ENCODE data around the gene MEN1.
A peak's percentile ranks its signal among the peaks of the same experiment; 100 is the strongest.

The MEN1 gene

GRCh38 chr11:64810271-64810890 lies at the start of gene MEN1:
Gene MEN1 (minus strand): TSS chr11:64810551. CDS start chr11:64810109, 442 bp downstream.
- DNase-seq (ENCODE audit: low read depth in 1 of 2, low spot score in 1 of 2): peak; percentile 69 to 82

- DNase-seq (ENCODE audit: low read depth in 1 of 2, low spot score in 1 of 2): peak in 1 of 2 donors; percentile 73
Measured at GRCh38 chr11:64859542-64860414, 49.4 kb upstream of the MEN1 start.

DNA sequence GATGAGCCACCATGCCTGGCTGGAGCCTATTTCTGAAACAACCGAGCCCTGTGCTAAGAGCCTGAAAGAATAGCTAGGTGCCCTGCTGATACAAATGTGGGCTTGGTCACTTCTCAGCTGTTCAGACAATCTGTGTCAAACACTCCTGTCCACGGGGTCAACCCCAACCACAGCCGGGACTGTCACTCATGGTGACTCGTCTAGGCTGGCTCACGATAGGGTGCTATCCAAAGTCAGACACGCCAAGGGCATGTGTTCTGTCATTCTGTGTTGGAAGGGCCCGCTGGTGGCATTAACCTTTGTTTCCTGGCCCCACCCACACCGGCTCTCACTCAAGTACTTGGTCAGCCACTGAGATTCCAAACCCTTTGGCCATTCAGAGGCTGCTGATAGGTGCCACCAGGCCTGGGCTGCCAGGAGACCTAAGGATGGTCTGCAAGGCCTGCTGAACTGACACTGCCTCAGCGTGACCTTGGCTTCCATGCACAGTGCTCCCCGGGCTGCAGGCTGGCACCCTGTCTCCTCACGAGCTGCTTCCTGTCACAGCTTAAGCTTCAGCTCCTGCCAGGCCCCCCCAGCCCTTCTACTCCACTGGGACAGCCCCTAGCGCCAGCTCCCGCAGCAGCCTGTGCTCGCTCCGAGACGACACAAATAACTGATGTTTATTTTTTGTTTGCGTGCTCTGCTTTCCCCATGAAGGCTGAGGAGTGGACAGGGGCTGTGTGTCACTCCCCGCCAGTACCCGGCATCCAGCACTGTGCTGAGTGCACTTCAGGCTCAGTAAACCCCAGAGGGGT lies 48.3 kb upstream of the MEN1 start:
- DNase-seq (ENCODE audit: low read depth in 1 of 2, low spot score in 1 of 2): no peak

GRCh38 chr11:64857485-64857884 lies 47.1 kb upstream of the MEN1 start:
- no peak for DNase-seq (ENCODE audit: low read depth in 1 of 2, low spot score in 1 of 2)

DNA sequence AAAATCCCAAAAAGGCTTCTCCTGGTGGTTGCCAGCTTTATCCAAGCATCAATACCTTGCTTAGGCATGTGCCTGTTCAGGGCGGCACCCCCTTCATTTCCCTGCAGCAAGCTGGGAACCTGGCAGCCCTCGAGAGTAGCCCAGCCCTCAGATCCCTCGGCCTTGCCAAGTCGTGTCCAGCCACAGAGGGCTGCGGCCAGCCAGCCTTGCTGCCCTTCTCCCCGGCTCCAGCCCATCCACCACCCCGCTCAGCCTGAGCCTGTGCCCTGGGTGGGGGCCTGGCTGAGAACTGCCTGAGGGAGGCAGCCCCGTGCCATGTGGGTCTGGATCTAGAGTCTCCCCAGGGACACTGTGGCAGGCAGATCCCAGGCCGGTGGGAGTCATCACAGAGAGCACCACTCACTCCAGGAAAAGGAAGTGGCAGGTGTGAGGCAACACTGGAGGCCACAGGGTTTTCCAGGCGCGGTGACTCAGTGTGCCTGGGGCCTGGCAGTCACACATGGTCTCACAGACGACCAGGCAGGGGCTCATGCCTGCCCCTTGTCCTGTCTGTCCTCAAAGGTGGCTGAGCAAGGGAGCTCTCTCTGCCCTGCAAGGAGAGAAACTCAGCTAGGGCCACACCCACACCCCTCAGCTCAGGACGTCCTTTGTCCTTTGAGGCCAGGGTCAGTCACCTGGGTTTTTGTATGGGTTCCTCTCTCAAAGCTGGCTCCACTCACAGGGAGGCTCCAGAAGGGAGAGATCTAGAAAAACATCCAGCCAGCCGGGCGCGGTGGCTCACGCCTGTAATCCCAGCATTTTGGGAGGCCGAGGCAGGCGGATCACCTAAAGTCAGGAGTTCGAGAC lies 46.3 kb upstream of the MEN1 start:
- peak in 1 of 2 donors; percentile 63 for DNase-seq (ENCODE audit: low read depth in 1 of 2, low spot score in 1 of 2)

- DNase-seq (ENCODE audit: low read depth in 1 of 2, low spot score in 1 of 2): no peak
Measured at GRCh38 chr11:64855596-64856304, 45.4 kb upstream of the MEN1 start.

- no peak for DNase-seq (ENCODE audit: low read depth in 1 of 2, low spot score in 1 of 2)
Measured at GRCh38 chr11:64854534-64855502, 44.5 kb upstream of the MEN1 start.

GRCh38 chr11:64854157-64854533 lies 43.8 kb upstream of the MEN1 start:
- no peak for DNase-seq (ENCODE audit: low read depth in 1 of 2, low spot score in 1 of 2)

DNA sequence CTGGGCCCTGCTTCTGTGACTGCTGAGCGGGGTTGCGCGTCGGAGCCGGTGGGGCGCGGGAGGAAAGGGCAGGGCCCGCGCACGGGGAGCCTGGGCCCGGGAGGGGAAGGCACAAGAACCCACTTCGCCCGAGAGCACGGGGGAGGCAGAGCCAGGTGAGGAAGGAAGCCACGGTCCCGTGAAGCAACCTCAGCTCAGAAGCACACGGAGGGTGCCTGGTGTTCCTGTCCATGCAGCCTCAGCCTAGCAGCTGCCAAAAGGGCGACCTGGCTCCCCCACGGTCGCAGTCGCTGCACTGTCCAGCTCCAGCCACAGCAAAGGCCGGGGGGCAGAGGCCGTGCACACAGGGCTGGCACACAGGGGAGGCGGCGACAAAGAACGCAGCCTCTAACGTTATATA lies 43.4 kb upstream of the MEN1 start:
- DNase-seq (ENCODE audit: low read depth in 1 of 2, low spot score in 1 of 2): no peak

DNA sequence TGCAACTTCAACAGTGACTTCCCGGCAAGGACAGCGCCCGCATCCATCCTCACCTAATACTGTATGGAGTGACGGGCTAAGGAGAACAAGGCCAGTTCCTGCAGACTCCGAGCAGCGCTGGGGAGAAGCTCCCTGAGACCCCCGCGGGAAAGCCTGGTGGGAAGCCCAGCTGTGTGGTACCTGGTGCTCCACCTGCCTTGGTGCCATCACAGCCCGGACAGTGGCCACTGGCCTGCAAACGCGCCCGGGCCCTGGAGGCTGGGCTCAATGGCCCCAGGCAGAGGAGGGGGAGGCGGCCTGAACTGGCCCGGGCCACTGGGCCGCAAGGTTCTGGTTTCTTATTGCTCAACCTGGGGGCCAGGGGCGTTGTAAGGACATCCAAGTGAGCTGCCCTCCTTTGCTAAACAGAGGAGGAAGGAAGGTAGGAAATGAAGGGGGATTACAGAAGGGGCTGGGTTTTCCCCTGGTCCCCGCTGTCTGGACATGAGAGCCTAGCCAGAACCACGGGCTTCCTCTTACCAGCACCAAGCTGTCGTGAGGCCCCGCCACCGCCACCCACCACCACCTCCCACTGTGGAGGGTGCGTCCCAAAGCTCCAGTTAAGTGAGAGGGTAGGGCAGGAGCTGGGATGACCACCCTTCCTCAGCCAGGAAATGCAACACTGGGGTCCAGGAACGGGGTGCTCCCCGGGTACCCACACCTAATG lies 42.6 kb upstream of the MEN1 start:
- DNase-seq (ENCODE audit: low read depth in 1 of 2, low spot score in 1 of 2): no peak

- DNase-seq (ENCODE audit: low read depth in 1 of 2, low spot score in 1 of 2): no peak
Measured at GRCh38 chr11:64851831-64852351, 41.5 kb upstream of the MEN1 start.

DNA sequence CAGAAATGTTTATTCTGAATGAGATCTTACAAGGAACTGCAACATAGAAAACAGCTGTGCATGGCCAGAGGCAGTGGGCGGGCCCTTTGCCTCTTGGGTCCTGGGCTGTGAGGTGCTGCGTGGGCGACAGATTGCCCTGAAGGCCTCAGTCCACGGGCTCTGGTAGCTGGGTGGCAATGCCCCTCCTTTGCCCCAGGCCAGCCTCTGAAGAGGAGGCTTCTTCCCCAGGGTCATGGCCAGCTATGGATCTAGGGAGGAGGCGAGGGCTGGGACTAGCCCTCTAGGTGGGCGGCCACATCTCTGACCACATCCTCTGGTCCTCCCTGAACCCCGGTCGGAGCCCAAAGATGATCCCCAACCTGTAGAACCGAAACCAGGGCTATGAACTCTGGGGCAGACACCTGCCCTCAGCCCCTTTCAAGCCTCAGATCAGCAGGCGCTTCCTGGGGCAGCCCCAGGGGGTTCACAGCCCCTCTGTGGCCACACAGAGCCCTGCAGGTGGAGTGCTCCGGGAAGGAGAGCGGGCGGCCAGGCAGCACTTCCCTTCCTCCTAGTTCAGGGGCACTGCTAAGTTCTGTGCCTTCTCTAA lies 40.7 kb upstream of the MEN1 start:
- DNase-seq (ENCODE audit: low read depth in 1 of 2, low spot score in 1 of 2): no peak

DNA sequence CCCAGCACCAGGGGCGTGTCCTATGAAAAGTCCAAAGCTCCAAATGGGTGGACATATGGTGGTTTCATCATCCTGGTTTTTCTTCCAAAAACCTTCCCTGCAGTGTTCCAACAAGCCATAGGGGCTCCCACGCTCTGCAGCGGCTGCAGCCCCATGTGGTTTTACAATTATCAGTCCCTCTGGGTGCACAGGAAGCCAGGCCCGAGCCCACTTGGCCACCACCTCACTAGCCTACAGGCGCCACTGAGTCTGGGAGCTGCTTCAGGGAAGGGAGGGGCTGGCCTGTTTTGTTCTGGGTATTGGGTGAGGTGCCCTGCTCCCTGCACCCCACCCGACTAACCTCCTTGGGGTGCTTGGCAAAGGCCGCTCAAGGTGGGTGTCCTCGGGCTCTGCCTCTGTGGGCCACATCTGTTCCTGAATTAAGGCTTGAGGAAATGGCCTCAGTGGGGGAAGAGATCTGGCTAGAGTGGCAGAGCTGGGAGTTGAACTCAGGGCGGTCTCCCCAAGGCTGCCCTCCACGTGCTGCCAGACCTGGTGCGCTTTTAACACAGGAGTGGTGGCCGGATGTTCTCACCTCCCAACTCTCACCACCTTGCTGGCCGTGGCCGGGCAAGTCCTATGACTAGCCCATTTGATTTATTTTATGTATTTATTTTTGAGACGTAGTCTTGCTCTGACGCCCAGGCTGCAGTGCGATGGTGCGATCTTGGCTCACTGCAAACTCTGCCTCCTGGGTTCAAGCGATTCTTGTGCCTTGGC lies 39.4 kb upstream of the MEN1 start:
- no peak for DNase-seq (ENCODE audit: low read depth in 1 of 2, low spot score in 1 of 2)

GRCh38 chr11:64848826-64849597 lies 38.7 kb upstream of the MEN1 start:
- DNase-seq (ENCODE audit: low read depth in 1 of 2, low spot score in 1 of 2): no peak

DNA sequence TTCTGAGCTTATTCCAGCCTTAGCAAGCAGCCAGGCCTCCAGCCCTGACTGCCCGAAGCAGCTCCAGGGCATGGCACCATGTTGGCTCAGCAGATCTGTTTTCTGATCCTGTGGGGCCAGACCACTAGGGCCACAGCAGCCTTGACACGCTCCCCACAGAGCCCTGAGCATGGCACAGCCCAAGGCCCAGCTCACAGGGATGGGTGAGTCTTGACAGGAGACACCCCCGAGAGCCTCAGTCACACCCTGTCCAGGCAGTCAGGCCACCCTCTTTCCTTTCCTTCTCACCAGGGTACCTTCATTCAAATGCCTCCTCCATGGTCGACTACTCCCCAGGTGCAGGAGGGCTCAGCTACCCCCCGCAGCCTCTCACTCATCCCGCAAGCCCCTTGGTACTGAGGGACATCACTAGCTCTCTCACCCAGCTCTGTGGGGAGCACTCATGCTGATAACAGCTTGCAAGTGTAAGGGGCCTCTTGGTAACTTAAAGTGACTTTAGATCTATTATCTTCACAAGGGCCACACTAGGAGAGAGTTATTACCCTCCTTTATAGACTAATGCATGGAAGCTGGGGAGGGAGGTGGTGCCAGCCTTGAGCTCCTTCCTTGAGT lies 38.0 kb upstream of the MEN1 start:
- DNase-seq (ENCODE audit: low read depth in 1 of 2, low spot score in 1 of 2): no peak
